ENCODE data around the gene FAM236D. TPM values are rescaled to one million over a fixed set of nuclear protein-coding genes. Genes with fewer than 3 reads are reported as not detected.

Gene FAM236D
- total RNA-seq, 1 experiment from 2014 or later, result not detected

Other genes starting within 250 kb of the FAM236D start
- gene HDAC8, start 235.4 kb downstream of the FAM236D start, total RNA-seq (2021), result 21.4 and 21.6 TPM in 2 replicates
- 6.5 and 6.6 TPM in 2 replicates for gene PHKA1, start 93.9 kb downstream of the FAM236D start, total RNA-seq (2021)
- gene DMRTC1B, start 31.3 kb downstream of the FAM236D start, total RNA-seq (2021), result not detected in 2 replicates
- not detected in 2 replicates for gene FAM236B, start 25.6 kb downstream of the FAM236D start, total RNA-seq (2021)
- not detected in 2 replicates for gene FAM236C, start 104.4 kb upstream of the FAM236D start, total RNA-seq (2021)
- gene FAM236A, start 130.0 kb upstream of the FAM236D start, total RNA-seq (2021), result not detected in 2 replicates
- not detected in 2 replicates for gene DMRTC1, start 135.6 kb upstream of the FAM236D start, total RNA-seq (2021)
- gene PABPC1L2B, start 194.7 kb upstream of the FAM236D start, total RNA-seq (2021), result 1.8 TPM in 2 replicates